Heart right ventricle (tissue), 16 donors: ENCODE measurements around the gene ADCY4. TPM values are rescaled to one million over a fixed set of nuclear protein-coding genes. Genes with fewer than 3 reads are reported as not detected.

ENCODE experiments used
- ATAC-seq, 8 donors: fragments of 200-7000 bp; cut with Tn5 transposase; one replicate each; pipeline ENCODE4 v1.9.1; 2020; ENCODE audit warnings: mild to moderate bottlenecking in 8 of 8, moderate library complexity in 8 of 8, moderate number of reproducible peaks in 1 of 8
- DNase-seq, 2 donors: peaks; one replicate each; pipeline ENCODE4 v3.0.0-alpha.2; 2020
- H3K27ac ChIP-seq, 10 donors: fragments of 200-600 bp; sonication (generic) in 2 of 10; one replicate each; pipeline versions ENCODE4 v1.5.0 to v1.8.0; 2020 to 2022; ENCODE audit warnings: mild to moderate bottlenecking in 3 of 10
- H3K27me3 ChIP-seq, 7 donors: fragments of 200-600 bp; one replicate each; pipeline ENCODE4 v1.8.0; 2021 to 2022; ENCODE audit warnings: mild to moderate bottlenecking in 2 of 7
- H3K36me3 ChIP-seq, 9 donors: fragments of 200-600 bp; sonication (generic) in 1 of 9; one replicate each; pipeline versions ENCODE4 v1.5.0 to v1.8.0; 2020 to 2022; ENCODE audit warnings: mild to moderate bottlenecking in 2 of 9
- H3K4me1 ChIP-seq, 9 donors: fragments of 200-600 bp; sonication (generic) in 1 of 9; one replicate each; pipeline versions ENCODE4 v1.5.0 to v1.8.0; 2020 to 2022; ENCODE audit warnings: mild to moderate bottlenecking in 4 of 9
- H3K4me3 ChIP-seq, 10 donors: fragments of 200-600 bp; sonication (generic) in 2 of 10; one replicate each; pipeline versions ENCODE4 v1.5.0 to v1.8.0; 2020 to 2022; ENCODE audit warnings: mild to moderate bottlenecking in 7 of 10, moderate library complexity in 2 of 10
- H3K9me3 ChIP-seq, 11 donors: fragments of 200-600 bp in 10 of 11; sonication (generic) in 2 of 11; one replicate each; pipeline versions ENCODE4 v1.5.0 to v1.8.0; 2013 to 2022; ENCODE audit warnings: mild to moderate bottlenecking in 2 of 11, control low read depth in 1 of 11, moderate library complexity in 1 of 11
- CTCF ChIP-seq, 9 donors: fragments of 200-600 bp; sonication (generic) in 2 of 9; IDR thresholded peaks; one replicate each; pipeline versions ENCODE4 v1.5.0 to v1.8.0; 2021 to 2022; ENCODE audit warnings: antibody characterized with exemption in 9 of 9, mild to moderate bottlenecking in 5 of 9, moderate library complexity in 1 of 9
- WGBS, 2 donors: extraction: QIAGEN DNeasy Blood & Tissue Kit; methylation state at CpG; one replicate each; pipeline ENCODE4 v1.1.7; 2013; ENCODE audit warnings: inconsistent platforms in 1 of 2; 5-methylcytosine and 5-hydroxymethylcytosine counted together
- intact Hi-C, 10 donors: fragments of 100-400 bp; cut with DNase I; formaldehyde crosslinking; loops; one replicate each; pipeline versions ENCODE4 v1.11.1 to v1.14.2; 2022
- polyA plus RNA-seq, 2 donors: library from polyadenylated mRNA; stranded (reverse); fragments of 200-250 nt; gene quantifications; one replicate each; pipeline ENCODE4 v1.2.3, GENCODE V29; 2013
- total RNA-seq, 10 donors: library from RNA; stranded (reverse); fragmentation: NEBNext Ultra II Directional in 3 of 10; extraction: Animal tissue kit (Norgen Biotek cat#: 25700) in 3 of 10; gene quantifications; one replicate each; pipeline versions ENCODE4 v1.2.1 to v1.2.4, GENCODE V29; 2021 to 2023
- donor health status: Arrhythmogenic right ventricular cardiomyopathy.
- donor health status: ischemic (EF 13 %, LVEDD 7.1; RV severe dilation, severe dysfunction).
- donor health status: healthy with polysubstance abuse.
- donor health status: DM: no; HTN: yes; CAD: no.
- donor health status: DM: no; HTN: no; CAD: no.
- donor health status: ischemic (EF 25% LVEDD 6.9; RV normal size, moderate dysfunction).
- donor health status: ischemic (EF 25% LVEDD 5.7; RV mildly dilated, moderate dysfunction).
- donor health status: healthy.
- donor health status: DM: yes; HTN: yes; CAD: no.
- donor health status: Ischemic cardiomyopathy.
- donor health status: ischemic (EF 35%, LVEDD 5.7; RV mildly dilated, moderate dysfunction).
- donor health status: nonischemic (EF 11% LVEDD 7.7; RV severe dilation, severe dysfunction).
- donor health status: DM: yes; HTN: yes; CAD: no.
- donor health status: PGD.
- donor health status: ischemic (EF 29% LVEDD 5.4; RV normal size, mild dysfunction).
- donor health status: nonischemic (EF 23%, LVEDD 6.1; RV moderate dilation, normal function).

Gene ADCY4
- total and polyA plus RNA-seq, 12 donors, result 17.4 to 104 (median 23.4) TPM

GRCh38 chr14:24280797-24281460 lies 53.9 kb downstream of the ADCY4 start:
- DNase-seq, result no peak
- Histone ChIP-seq H3K4me1 (peaks cover 0 to 69% (median 15%) of the 10 kb centered on the region in 9 donors), H3K36me3 (no peaks in the 10 kb centered on the region), H3K27me3 (no peaks in the 10 kb centered on the region), H3K9me3 (no peaks in the 10 kb centered on the region), H3K27ac (peak overlapping the region in 6 of 10 donors; percentile 10 to 72 (median 30)), H3K4me3 (no peak overlapping the region)
- 65 to 74% methylated on average over 6 of the region's 6 CpGs for WGBS, 2 donors
- TF ChIP-seq CTCF (IDR thresholded peaks at IDR 0.05), result no peak
- intact Hi-C loops, result no loop called here
- peak in 5 of 8 donors; percentile 27 to 60 (median 42) for ATAC-seq

- Histone ChIP-seq H3K9me3 (no peaks in the 10 kb centered on the region), H3K27me3 (no peaks in the 10 kb centered on the region), H3K4me3 (no peak overlapping the region), H3K4me1 (peaks cover 0 to 83% (median 15%) of the 10 kb centered on the region in 9 donors), H3K36me3 (no peaks in the 10 kb centered on the region), H3K27ac (peak overlapping the region in 8 of 10 donors; percentile 4 to 77 (median 64))
- ATAC-seq (peak; percentile 55 to 90 (median 82)), DNase-seq (peak; percentile 40 to 68)
- TF ChIP-seq CTCF (IDR thresholded peaks at IDR 0.05), result peak in 8 of 9 donors; percentile 10 to 64 (median 48)
- intact Hi-C loops, result no loop called here
- WGBS, 2 donors, result 60 to 67% methylated on average over 11 of the region's 11 CpGs
Observed at GRCh38 chr14:24279301-24280186, 55.3 kb downstream of the ADCY4 start.

DNA sequence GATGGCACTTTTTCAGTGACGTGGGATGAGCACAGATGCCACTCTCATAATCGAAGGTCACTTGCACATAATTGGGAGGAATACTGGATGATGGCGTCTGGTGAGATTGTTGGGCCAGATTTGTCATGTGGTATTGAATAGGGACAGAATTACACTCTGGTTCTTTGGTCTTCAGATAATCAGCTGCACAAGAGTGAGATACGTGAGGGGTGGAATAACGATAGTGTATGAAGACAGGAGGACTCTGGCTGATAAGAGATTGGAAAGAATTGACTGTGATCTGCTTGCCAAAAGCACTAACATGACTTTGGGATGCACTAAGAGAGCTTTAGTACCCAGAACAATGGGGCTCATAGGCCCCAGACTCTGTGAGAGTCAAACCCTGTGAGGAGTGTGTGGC lies 56.4 kb downstream of the ADCY4 start:
- no peaks in the 10 kb centered on the region for H3K9me3 ChIP-seq
- no peak for ATAC-seq
- H3K27me3 ChIP-seq, result no peaks in the 10 kb centered on the region
- intact Hi-C loops, result no loop called here
- TF ChIP-seq CTCF (IDR thresholded peaks at IDR 0.05), result no peak
- peaks cover 0 to 94% (median 15%) of the 10 kb centered on the region in 9 donors for H3K4me1 ChIP-seq
- 62% methylated on average over 5 of the region's 5 CpGs for WGBS, 2 donors
- peak overlapping the region in 2 of 10 donors; percentile 55 to 72 for H3K27ac ChIP-seq
- no peak for DNase-seq
- H3K4me3 ChIP-seq, result no peak overlapping the region
- H3K36me3 ChIP-seq, result no peaks in the 10 kb centered on the region

- DNase-seq, result no peak
- TF ChIP-seq CTCF (IDR thresholded peaks at IDR 0.05), result no peak
- no peak overlapping the region for H3K4me3 ChIP-seq
- intact Hi-C loops, result no loop called here
- no peaks in the 10 kb centered on the region for H3K36me3 ChIP-seq
- WGBS, 2 donors, result 76 to 84% methylated on average over 11 of the region's 11 CpGs
- H3K9me3 ChIP-seq, result no peaks in the 10 kb centered on the region
- peak overlapping the region in 2 of 10 donors; percentile 31 to 72 for H3K27ac ChIP-seq
- peaks cover 0 to 100% (median 15%) of the 10 kb centered on the region in 9 donors for H3K4me1 ChIP-seq
- H3K27me3 ChIP-seq, result no peaks in the 10 kb centered on the region
- peak in 4 of 8 donors; percentile 5 to 46 (median 30) for ATAC-seq
Observed at GRCh38 chr14:24277606-24278321, 57.1 kb downstream of the ADCY4 start.
